HG02798 (cell line): ENCODE results near the gene CXCR1.
"Not testable (repeated sequence)": the region's sequence is repeated elsewhere in the genome, so short reads cannot be mapped to it uniquely, and the experiment has no call there.

Experiments
- ATAC-seq: cut with Tn5 transposase; IDR thresholded peaks from one replicate; pipeline ENCODE4 v1.9.1; 2021; ENCODE audit warnings: mild to moderate bottlenecking; ENCODE audit not compliant: unreplicated experiment, poor library complexity

CXCR1 gene

DNA sequence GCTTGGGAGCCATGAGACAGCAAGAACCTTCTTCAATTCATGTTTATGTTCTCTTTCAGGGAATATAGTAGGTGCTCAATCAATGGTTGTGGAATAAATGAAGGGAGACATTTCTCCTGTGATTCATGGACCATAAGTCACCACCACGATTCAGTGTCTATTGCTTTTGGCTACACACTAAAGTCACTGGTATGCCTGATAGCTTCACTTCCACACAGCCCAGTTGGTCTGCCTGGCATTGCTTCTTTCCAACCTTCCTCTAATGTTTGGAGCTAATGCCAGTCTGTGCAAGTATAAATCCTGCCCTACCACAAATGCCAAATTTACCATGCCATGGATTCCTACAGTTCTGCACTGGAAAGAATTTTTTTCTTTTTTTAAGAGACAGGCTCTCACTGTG is 1.3 kb upstream of the CXCR1 start:
- no peak for ATAC-seq

DNA sequence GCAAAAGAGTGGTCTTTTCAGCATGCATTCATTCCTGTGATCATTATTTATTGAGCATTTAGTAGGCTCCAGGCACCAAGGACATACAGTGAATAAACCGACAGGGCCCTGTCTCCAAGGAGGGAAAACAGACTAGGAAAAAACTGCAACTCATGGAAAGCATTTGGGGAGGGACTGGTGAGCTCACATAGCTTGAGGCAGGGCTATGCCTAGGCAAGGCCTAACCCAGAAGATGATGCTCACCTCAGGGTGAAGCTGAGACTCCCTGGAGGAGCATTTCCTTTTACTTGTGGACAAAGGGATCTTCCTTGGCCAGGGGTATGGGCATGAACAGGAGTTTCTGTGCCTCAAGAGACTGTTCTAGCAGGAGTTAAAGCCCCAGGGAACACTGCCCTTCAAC is 3.9 kb downstream of the CXCR1 start:
- ATAC-seq = no peak

DNA sequence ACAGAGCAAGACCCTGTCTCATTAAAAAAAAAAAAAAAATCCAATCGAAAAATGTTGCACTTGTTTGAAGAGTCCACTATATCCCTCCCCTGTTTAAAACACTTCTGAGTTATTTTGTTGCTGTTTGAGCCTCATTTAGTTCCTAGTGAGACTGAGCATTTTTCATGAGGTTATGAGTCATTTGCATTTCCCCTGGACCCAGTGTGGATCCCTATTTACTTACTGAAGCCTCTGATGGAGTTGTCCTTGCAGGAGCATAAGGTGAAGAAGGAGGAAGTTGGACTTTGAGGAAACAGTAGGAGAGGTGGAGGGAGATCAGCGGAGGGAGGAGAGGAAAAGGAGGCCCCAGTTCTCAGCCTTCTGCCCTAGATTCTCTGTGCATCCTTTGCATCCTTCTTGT is 5.1 kb downstream of the CXCR1 start:
- ATAC-seq = no peak

DNA sequence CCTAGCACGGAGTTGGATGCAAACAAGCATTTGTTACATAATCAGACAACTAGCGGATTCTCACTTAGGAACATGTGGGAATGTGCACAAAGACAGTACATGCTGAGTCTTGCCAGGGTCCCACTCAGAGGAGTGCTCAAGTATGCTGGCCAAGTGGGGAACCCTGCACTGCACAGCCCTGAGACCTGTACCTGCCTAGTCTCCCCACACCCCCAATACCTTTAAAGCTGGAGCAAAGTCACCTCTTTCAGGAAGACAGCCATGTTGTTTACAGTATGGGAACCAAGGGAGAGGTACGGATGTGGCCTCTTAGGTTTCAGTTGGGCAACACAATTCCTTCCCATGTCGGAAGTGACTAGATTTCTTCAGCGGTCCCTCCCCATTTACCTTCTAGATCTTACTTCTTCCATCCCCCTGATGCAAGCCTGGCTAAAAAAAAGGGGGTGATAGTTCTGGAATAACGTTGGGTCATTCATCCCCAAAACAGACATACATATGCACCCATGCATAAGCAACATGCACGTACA is 10.7 kb downstream of the CXCR1 start:
- ATAC-seq = no peak

DNA sequence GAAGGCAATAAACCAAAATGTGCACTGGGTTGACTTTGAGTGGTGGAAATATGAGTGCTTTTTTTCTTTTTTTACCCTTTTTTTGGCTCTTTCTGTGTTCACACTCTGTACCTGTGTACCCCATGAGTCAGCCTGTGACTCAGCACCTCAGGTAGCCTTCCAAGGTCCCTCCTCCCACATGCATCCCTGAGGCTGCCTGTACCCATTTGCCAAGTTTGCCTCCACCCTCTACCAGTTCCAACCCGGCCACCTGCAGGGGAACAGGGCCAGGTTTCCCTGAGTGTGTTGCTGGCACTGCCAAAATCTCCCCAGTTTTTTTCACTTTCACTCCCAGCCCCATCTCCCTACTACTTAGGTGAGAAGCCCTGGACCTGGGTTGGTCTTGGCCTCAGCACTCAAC is 14.0 kb downstream of the CXCR1 start:
- no peak for ATAC-seq

DNA sequence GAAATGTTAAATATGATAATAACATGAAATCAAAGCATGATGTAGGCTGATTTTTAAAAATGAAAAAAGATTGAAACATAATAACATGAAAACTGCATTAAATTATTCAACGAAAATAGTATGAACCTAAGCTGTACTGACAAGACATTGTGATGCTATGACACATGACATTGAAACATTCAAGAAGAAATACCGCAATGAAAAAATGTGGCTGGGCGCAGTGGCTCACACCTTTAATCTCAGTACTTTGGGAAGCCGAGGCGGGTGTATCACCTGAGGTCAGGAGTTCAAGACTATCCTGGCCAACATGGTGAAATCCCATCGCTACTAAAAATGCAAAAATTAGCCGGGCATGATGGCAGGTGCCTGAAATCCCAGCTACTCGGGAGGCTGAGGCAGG is 14.6 kb downstream of the CXCR1 start:
- no peak for ATAC-seq

DNA sequence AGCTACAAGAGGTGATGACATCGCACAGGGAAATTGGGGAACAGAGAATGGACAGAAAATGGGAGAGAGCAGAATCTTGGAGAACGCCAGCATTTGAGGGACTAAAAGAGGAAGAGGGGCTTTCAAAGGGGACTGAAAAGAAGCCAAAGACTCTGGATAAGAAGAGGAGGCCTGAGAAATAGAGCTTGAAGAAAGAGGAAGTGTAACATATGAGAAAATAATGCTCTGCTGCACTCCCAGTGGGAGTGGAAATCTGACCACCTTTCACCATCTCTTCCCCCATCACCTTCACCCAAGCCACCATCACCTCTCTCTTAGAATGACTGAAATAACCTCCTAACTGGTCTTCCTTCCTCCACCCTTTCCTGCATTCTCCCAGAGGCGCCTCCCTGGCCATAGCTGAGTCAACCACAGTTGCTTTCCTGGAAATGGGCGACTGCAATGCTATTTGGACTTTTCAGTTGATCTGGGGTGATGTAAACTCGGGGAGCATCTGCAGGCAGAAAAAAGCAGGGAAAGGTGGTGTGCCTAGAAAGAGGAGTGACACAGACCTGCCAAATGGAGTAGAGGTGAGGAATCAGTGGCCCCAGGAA is 16.8 kb downstream of the CXCR1 start:
- ATAC-seq = no peak

DNA sequence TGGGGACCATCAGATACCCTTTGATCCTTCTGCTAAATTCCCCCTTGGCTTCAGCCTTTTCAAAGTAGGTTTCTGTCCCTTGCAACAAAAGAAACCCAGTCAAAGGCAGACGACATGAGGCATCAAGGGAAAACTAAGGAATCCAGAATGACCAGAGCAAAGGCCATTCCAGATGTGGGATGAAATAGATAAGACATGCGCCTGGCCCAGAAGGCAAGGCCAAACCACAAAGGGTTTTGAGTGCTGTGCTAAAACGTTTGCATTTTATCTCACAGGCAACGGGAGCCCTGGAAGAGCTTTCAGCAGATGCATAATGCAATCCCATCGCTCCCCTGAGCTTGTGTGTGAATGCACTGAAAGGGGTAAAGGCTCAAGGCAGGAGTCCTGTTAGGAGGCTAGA is 17.7 kb downstream of the CXCR1 start:
- ATAC-seq = no peak

DNA sequence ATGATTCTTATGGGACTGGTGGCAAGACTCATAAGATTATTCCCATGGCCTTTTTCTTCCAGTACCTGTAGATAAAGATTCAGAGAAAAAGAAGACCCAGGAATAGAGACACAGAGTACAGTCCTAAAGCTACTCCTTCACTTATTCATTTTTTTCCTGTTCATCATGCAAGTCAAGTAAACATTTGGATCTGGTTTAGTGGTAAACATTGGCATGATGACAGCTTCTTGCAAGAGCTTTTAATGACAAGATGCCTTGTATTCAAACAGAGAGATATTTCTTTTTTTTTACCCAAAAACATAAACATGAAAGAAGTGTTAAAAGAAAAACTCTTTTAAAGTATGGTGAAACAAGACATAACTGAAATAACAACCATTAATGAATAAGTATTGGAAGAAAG is 20.7 kb downstream of the CXCR1 start:
- no peak for ATAC-seq

DNA sequence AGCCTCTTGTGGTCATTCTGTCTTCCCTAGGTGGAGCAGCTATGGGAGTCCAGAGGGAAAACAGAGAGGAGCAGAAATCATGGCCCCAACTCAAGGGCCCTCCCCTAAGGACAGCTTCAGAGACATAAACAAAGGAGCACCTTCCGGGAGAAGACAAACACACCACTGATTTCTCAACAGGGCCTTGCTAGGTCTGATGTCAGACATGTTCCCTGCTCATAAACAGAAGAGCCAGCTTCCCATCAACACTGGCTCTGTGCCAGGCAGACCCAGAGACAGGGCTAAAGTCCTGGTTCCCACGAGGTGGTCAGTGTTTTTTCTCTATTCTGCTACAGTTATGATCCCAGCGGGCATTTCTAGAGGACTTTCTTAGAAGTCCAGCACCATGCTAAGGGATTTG is 21.6 kb downstream of the CXCR1 start:
- no peak for ATAC-seq

DNA sequence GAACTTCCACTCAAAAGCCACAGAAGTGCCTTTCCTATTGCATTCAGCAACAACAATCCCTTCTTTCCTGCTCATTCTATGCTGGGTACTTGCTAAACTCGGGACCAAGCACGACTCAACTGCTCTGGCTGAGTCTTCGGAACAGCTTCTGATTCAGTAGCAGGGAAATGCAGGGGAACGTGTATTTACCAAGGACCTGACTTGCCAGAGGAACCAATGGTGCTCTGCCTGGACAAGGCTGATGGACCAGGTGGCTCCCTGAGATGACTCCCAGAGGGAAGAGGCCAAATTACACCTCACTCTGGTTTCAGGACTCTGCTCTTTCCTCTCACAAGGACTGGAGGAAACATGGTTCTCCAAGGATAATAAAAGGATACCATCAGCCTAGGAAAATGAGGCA is 28.7 kb downstream of the CXCR1 start:
- ATAC-seq = no peak

DNA sequence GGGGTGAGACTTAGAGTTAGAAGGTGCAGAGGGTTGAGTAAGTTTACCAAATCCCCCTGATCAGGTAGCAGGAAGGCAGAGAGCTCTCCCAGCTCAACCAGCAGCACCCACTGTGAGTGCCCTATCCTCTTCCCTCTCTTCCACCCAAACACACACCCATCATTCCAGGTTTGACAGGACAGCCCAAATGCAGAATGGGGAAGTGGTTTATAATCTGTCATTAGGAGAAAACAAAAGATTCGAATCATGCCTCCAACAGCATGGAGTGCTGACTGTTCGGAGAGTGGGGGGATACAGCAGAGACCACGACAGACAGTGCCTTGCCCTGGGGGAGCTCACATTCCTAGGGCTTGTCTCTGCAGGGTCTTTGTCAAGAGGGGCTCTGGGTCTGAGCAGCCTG is 29.2 kb downstream of the CXCR1 start:
- no peak for ATAC-seq

DNA sequence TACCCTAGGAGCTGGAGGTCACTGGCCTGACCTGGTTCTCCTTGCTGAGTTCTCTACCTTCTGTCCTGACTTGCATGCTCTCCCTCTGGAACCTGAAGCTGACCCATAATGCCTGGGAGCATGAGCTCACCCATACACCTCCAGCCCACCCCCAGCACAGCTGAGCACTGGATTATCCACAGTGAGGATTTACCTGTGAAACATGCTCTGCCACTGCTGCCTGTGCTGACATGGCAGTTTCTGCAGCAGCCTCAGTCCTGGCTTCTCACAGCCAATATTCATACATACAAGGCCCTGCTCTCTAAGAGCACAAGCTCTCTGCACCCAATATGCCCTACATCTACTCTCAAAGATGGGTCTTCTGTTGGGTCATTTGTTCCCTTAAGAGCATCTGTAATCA is 35.9 kb downstream of the CXCR1 start:
- no peak for ATAC-seq

DNA sequence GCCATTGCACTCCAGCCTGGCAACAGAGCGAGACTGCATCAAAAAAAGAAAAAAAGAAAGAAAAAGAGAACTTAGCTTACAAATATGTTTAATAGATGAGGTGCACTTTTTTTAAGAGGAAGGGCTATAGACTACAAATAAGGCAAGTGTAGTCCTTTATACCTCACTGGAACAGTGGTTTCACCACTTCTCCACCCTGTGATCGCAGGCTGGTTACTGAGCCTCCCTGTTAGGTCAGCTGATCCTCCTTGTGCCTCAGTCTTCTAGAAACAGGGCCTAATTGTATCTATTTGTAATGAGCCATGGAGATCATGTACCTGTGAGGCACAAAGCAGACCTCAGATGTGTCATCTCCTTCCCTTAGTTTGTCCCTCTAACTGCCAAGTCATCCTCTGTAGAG is 36.4 kb downstream of the CXCR1 start:
- no peak for ATAC-seq

DNA sequence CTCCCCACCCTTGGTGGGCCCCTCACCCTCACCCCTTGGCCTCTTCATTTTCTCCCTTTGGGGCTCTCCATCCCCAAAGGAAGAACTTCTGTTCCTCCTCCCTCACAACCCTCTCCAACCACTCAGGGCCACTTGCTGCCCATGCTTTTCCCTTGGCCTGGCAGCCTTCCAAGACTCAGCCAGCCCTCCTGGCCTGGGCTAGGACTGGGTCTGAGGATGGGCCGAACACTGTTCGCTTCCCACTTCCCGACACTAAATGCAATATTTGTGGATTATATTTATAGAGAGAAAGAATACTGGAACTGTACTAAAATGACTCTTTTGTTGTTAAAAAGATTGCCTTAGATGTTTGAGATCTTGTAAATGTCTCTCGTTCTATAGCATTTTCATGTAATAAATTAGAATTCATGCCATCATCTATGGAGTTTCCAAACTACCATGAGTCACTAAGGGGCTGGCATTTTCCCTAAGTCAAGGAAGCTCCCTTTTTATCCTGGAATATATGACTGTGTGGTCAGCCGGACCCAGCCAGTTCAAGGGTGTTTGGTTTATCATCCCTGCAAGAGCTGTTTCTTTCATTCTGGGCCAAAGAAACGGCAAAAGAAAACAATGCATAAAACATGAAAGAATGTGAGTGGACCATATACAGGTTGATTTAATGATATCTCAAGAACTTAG is 37.2 kb downstream of the CXCR1 start:
- ATAC-seq = no peak

DNA sequence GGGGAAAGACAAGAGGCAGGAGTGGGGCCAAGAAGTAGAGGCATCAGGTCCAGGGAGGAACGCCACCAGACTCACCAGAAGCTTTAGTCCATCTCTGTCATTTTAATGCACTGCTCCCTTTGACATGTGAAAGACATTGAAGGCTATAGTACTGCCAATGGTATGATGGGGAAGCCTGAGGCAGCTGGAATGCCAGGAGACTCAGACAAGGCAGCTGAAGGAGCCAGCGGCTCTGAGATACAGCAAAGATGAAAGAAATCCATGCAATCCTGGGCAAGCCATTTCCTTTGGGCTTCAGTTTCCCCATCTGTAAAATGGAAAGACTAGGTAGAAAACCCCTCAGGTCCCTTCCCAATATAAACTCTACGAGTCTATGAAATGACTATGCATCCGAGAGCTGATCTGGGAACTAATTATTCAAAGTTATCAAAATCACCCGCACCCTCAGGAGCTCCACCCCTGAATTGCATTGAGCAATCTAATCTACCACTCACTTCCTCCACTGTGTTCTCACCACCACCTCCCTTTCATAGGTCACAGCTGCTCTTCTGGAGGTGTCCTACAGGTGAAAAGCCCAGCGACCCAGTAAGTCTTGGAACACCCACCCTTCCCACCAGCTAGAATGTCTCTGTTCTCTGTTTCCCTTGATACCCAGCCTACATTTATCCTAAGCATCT is 37.8 kb downstream of the CXCR1 start:
- ATAC-seq = no peak

DNA sequence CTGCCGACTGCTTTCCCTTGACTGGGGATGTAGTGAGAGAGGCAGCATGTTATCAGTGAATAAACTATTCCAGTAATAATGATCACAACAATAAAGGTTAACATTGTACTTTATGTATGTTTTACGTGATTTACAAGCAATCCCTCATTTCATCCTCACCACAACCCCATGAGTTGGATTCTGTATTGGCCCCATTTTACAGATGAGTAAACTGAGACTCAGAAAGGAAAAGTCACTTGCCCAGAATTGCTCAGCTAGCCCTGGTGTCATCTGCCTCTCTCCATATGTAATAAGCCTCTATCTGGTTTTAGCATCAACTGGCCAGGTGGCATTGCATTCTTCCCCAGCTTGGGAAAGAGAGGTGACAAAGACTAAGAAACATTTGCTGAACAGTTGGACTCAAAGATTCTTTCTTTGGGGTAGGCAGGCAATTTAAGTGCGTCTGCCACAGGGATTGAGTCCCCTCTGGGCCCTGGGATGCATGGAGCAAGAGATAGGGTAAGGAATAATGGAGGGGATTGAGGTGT is 38.8 kb downstream of the CXCR1 start:
- no peak for ATAC-seq

DNA sequence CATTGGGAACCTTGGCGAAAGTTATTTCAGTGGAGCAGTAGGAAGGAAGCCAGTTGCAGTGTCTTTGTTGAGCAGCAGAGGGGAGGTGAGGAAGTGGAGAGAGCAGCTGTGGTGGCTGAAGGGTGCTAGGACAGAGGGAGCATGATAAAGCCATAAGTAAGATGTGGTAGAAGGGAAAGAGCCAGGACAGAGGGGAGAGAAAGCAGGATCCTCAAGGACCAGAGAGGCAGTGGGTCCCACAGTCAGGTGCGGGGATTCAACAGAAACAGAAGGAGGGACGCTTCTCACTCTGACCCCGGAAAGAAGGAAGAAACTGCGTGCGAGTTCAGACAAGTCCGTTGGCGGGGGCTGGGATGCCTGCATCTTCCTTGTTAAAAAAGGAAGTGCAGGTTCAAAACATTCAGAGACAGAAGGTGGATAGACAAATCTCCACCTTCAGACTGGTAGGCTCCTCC is 41.1 kb downstream of the CXCR1 start, which contains the start of gene CXCR2:
Gene CXCR2, plus strand, starts transcription at position 403 of the 455 bp plus-strand sequence. CDS start 8,774 bp downstream, outside the sequence.
- no peak for ATAC-seq

DNA sequence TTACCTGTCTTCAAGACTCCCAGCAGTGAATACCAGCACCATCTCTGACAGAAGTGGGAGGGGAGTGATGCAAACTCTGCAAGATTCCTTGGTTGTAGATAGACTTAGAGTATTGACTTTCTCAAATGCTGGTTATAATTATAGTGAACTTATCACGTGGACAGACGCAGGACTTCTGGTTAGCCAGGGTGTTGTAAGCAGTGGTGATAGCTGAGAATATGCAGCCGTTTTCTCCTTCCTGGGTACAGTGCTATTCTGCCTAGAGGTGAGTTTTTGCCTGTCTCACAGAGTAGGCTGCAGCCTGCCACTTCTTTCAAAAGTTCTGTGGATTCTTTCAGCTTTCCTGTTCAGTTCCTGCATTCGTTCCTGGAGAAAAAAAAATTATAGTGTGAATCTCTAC is 41.7 kb downstream of the CXCR1 start:
- ATAC-seq = no peak

DNA sequence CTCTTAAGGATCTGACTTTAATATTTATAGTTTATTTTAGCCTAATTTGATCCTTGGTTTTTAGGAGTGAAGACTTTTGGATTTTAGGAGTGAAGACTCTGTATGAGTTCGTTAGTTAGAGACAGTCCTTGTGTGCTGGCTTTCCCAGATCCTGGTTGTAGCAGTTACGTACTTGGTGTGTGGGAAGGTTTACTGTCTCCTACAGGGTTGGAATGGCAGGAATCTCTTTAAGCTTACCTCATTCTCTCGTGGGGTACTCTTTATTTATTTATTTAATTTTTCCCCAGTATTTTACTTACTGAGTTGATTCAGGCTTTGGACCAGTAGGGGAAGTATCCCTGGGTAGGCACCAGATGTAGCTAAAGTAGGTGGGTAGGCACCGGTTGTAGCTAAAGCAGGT is 42.8 kb downstream of the CXCR1 start:
- no peak for ATAC-seq

DNA sequence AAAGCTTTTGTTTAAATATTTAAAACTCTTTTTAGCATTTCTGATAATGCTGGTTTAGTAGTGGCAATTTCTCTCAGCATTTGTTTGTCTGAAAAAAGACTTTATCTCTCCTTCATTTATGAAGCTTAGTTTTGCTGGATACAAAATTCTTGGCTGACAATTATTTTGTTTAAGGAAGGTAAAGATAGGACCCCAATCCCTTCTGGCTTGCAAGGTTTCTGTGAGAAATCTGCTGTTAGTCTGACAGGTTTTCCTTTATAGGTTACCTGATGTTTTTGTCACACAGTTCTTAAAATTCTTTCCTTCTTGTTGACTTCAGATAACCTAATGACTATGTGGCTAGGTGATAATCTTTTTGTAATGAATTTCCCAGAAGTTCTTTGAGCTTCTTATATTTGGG is 44.5 kb downstream of the CXCR1 start:
- not testable (repeated sequence) for ATAC-seq
